ENCODE results near the gene SH3PXD2B. TPM values are rescaled to one million over a fixed set of nuclear protein-coding genes. Genes with fewer than 3 reads are reported as not detected.

Gene SH3PXD2B
- total and polyA plus RNA-seq, 2 donors (not counting 1 experiment from before 2014, with no cell fraction given), result not detected

GRCh38 chr5:172448999-172449398 is 5.3 kb downstream of the SH3PXD2B start:
- H3K9ac ChIP-seq (ENCODE audit: low read length), result no peak overlapping the region
- ChIA-PET POLR2A (no interaction called here), CTCF (no interaction called here)
- Mint-ChIP-seq H3K4me3 (no peak overlapping the region), H3K4me1 (peaks cover 8% of the 10 kb centered on the region), H3K27ac (no peak overlapping the region), H3K27me3 (peaks cover 56% of the 10 kb centered on the region), H3K9me3 (ENCODE audit: insufficient read depth) (no peaks in the 10 kb centered on the region)
- intact Hi-C loops (cut with micrococcal nuclease), result no loop called here
- peaks cover 0 to 36% (median 15%) of the 10 kb centered on the region in 4 experiments for H3K27me3 ChIP-seq (replicated peaks in 1 of 4; ENCODE audit: control extremely low read depth in 1 of 4, control insufficient read depth in 3 of 4, insufficient read depth in 4 of 4, low read length in 3 of 4)
- no peaks in the 10 kb centered on the region for H4K20me1 ChIP-seq (ENCODE audit: control insufficient read depth, insufficient read depth, low read length, poor library complexity, severe bottlenecking)
- no peaks in the 10 kb centered on the region for H3K36me3 ChIP-seq (replicated peaks in 1 of 2; ENCODE audit: control extremely low read depth in 1 of 2, control insufficient read depth in 1 of 2, extremely low read depth in 1 of 2, insufficient read depth in 2 of 2, low read length in 1 of 2)
- no peaks in the 10 kb centered on the region for H3K9me3 ChIP-seq (ENCODE audit: control extremely low read depth in 1 of 3, control insufficient read depth in 2 of 3, insufficient read depth in 1 of 3, low read length in 2 of 3)
- H3K27ac ChIP-seq (ENCODE audit: low read length in 2 of 2), result no peak overlapping the region
- 67% methylated on average over 5 of the region's 5 CpGs for WGBS (ENCODE audit: insufficient coverage)
- DNase-seq (no peak), ATAC-seq (ENCODE audit: low read depth) (no peak)
- H3K79me2 ChIP-seq (ENCODE audit: control insufficient read depth, insufficient read depth, low read length), result no peaks in the 10 kb centered on the region
- peaks cover 6 to 7% of the 10 kb centered on the region in 2 donors for H3K4me1 ChIP-seq (ENCODE audit: control insufficient read depth in 2 of 2, insufficient read depth in 2 of 2, low read length in 2 of 2)
- no peak overlapping the region for H3K4me3 ChIP-seq (ENCODE audit: control extremely low read depth in 1 of 5, extremely low read depth in 1 of 5, insufficient read depth in 1 of 5, low read depth in 2 of 5, low read length in 4 of 5)
- no peak overlapping the region for H2AFZ ChIP-seq (ENCODE audit: insufficient read depth, low read depth, low read length, poor library complexity, severe bottlenecking)
- no peak for TF ChIP-seq EZH2 (IDR thresholded peaks at IDR 0.05; ENCODE audit: borderline replicate concordance, insufficient read depth, low read depth, low read length, poor library complexity, severe bottlenecking)
- no peak for TF ChIP-seq CTCF (IDR thresholded peaks at IDR 0.05)
- no peak overlapping the region for H3K4me2 ChIP-seq (replicated peaks; ENCODE audit: low read depth, low read length, poor library complexity, severe bottlenecking)

- intact Hi-C loops (cut with micrococcal nuclease), result no loop called here
- no peaks in the 10 kb centered on the region for H3K79me2 ChIP-seq (ENCODE audit: control insufficient read depth, insufficient read depth, low read length)
- TF ChIP-seq CTCF (IDR thresholded peaks at IDR 0.05) (no peak), EZH2 (IDR thresholded peaks at IDR 0.05; ENCODE audit: borderline replicate concordance, insufficient read depth, low read depth, low read length, poor library complexity, severe bottlenecking) (no peak)
- WGBS (ENCODE audit: insufficient coverage), result 96% methylated on average over 7 of the region's 8 CpGs
- Mint-ChIP-seq H3K9me3 (ENCODE audit: insufficient read depth) (no peaks in the 10 kb centered on the region), H3K27ac (no peak overlapping the region), H3K4me3 (no peak overlapping the region), H3K27me3 (peaks cover 55% of the 10 kb centered on the region), H3K4me1 (no peaks in the 10 kb centered on the region)
- no peak overlapping the region for H3K9ac ChIP-seq (ENCODE audit: low read length)
- no peak overlapping the region for H3K4me3 ChIP-seq (ENCODE audit: control extremely low read depth in 1 of 5, extremely low read depth in 1 of 5, insufficient read depth in 1 of 5, low read depth in 2 of 5, low read length in 4 of 5)
- H3K27me3 ChIP-seq (replicated peaks in 1 of 4; ENCODE audit: control extremely low read depth in 1 of 4, control insufficient read depth in 3 of 4, insufficient read depth in 4 of 4, low read length in 3 of 4), result peaks cover 0 to 27% (median 5%) of the 10 kb centered on the region in 4 experiments
- no peaks in the 10 kb centered on the region for H4K20me1 ChIP-seq (ENCODE audit: control insufficient read depth, insufficient read depth, low read length, poor library complexity, severe bottlenecking)
- ChIA-PET CTCF (interaction anchor here (0.7 kb wide), 1 partner anchor 415 kb away, joined by 3 read pairs; no protein-coding TSS in a partner anchor), POLR2A (no interaction called here)
- no peak overlapping the region for H3K27ac ChIP-seq (ENCODE audit: low read length in 2 of 2)
- no peak for ATAC-seq (ENCODE audit: low read depth)
- no peaks in the 10 kb centered on the region for H3K9me3 ChIP-seq (ENCODE audit: control extremely low read depth in 1 of 3, control insufficient read depth in 2 of 3, insufficient read depth in 1 of 3, low read length in 2 of 3)
- H3K4me2 ChIP-seq (replicated peaks; ENCODE audit: low read depth, low read length, poor library complexity, severe bottlenecking), result no peak overlapping the region
- no peak for DNase-seq
- no peak overlapping the region for H2AFZ ChIP-seq (ENCODE audit: insufficient read depth, low read depth, low read length, poor library complexity, severe bottlenecking)
- H3K4me1 ChIP-seq (ENCODE audit: control insufficient read depth in 2 of 2, insufficient read depth in 2 of 2, low read length in 2 of 2), result no peaks in the 10 kb centered on the region
- no peaks in the 10 kb centered on the region for H3K36me3 ChIP-seq (replicated peaks in 1 of 2; ENCODE audit: control extremely low read depth in 1 of 2, control insufficient read depth in 1 of 2, extremely low read depth in 1 of 2, insufficient read depth in 2 of 2, low read length in 1 of 2)
These were observed 6.5 kb downstream of the SH3PXD2B start for GRCh38 chr5:172447646-172448365.

Measured in B cell (primary cell).